Measurements from ENCODE around the gene L3HYPDH.

Gene L3HYPDH

DNA sequence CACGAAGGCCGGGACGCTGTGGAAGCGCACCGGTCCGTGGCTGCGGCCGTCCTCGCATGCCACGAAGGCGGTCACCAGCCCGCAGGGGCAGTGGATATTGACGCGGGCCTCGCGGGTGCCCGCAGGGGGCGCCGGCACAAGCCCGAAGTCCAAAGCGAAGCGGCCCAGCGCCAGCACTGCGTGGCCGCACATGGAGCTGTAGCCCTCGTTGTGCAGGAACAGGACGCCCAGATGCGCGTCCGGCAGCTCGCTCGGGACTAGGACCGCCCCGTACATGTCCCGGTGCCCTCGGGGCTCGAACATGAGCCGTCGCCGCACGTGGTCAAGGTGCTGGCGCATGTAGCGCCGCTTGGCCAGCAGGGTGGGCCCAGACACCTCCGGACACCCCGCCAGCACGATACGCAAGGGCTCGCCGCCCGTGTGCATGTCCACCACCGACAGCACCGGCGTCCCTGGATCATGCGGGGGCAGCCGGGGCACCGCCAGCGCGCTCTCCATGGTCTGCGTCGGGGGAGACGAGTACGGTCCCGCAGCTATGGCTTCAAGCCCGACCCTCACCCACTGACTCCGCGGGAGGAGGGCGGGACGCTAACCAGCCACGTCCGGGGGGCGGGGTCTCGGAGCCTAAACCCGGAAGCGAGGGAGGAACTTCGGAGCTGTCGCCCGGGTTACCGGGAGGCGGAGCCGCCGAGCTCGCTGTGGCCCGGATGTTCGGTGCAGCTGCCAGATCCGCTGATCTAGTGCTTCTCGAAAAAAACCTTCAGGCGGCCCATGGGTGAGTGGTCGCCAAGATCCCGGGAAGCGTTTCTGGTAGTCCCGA, at the start of gene L3HYPDH, which contains the start of gene JKAMP:
Gene L3HYPDH, minus strand, starts transcription at position 590 of the 820 bp plus-strand sequence. Its CDS starts 92 bp downstream, at position 498.
Gene JKAMP, plus strand, starts transcription at position 699 of the 820 bp plus-strand sequence. Its CDS starts 73 bp downstream, at position 772.
- DNase-seq = peak; percentile 48

GRCh38 chr14:59532419-59532818, 48.2 kb upstream of the L3HYPDH start:
- DNase-seq = no peak

GRCh38 chr14:59530349-59530748, 46.1 kb upstream of the L3HYPDH start:
- no peak for DNase-seq

DNA sequence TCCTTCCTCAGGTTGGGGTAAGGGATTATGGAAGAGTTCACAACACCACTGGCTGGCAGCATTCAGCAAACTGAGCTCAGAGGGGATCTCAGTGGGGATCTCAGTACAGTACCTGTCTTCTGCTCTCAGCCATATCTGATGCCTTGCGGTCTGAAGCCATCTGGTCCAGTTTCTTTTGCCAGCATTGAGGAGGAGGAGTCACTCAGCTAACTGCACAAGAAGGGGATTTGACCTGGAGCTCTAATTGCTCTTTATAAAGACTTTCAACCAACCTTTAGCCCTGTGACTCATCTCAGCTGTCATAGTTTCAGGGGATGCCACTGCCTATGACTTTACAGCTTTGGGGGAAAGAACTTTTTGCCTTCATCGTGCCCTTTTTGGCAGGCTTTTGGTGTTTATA, 45.0 kb upstream of the L3HYPDH start:
- DNase-seq = no peak

DNA sequence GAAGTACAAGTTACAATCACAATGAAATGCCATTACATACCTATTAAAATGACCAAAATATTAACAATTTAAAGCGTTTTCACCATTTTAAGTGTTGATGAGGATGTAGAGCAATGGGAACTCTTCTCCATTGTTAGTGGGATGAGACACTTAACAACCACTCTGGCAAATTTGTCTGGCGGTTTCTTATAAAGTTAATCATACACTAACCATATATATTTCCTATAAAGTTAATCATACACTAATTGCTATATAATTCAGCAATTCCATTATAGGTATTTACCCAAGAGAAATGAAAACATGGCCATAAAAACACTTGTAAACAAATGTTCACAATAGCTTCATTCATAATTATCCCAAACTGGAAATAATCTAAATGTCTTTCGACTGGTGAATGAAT, 36.0 kb upstream of the L3HYPDH start:
- DNase-seq = no peak

GRCh38 chr14:59511916-59512575, 27.8 kb upstream of the L3HYPDH start:
- no peak for DNase-seq

DNA sequence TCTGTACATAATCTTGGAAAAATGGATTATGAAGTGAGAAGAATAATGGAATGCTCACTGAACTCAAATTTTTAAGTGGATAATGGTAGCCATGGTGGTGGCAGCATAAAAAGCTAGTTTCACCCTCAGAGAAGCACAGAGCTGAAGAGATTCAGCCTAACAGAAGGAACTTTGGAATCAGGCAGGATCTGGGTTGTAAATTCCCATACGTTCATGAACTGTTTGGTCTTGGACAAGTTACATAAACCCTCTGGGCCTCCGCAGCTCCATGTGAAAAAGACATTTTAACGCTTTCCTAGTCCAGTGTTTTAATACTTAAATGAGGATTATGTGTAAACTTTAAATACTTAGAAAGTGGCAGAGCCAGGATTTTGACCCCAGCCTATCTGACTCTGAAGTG, 26.8 kb upstream of the L3HYPDH start:
- no peak for DNase-seq

- no peak for DNase-seq
Measured at GRCh38 chr14:59510001-59510400, 25.8 kb upstream of the L3HYPDH start.

GRCh38 chr14:59509101-59509500, 24.9 kb upstream of the L3HYPDH start:
- no peak for DNase-seq

DNA sequence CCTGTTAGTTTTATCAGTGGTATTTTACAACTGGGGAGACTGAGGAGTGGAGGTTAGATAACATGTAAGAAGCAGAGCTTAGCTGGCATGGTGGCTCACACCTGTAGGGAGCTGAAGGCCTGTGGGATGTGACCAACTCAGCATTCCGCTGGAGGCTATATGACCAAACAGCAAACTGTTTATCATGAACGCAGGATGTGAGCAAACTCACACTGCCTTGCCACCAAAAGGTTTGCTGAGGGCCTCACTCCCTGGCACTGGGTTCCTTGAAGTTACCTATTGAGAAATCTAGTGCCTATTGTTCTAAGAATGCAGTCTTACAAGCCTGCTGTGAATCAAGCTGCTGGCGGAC, 23.5 kb upstream of the L3HYPDH start:
- no peak for DNase-seq

DNA sequence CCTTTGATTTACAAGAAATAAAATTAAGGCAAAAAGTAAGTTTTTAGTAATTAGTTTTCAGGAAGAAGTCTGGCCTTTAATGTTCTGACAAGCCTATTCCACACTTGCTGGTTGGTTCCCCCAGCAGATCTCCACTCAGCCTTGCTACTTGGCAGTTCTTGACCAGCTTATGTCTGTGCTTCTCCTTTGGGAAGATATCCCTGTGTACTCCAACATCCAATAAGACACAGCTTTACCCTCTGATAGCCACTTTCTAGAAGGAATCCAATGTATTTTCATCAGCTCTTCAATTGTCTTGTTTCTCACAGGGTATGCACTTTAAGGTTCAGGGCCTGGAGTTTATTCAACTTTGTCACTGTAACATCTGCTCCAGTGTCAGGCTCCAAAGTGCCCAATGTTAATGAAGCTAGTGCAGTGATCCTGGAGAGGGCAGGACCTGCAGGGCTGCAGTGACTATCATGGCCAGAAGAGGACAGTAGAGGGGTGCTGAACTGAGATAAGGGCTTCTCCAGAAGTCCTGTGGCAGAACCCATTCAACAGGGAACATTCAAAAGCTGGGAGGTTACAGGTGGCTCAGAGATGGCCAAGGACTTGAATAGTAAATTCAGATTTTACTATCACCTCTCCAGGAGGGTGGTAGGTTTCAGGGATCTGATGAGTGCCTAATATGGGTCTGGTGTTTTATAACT, 23.0 kb upstream of the L3HYPDH start:
- DNase-seq = no peak

- no peak for DNase-seq
Measured at GRCh38 chr14:59503256-59503655, 19.0 kb upstream of the L3HYPDH start.

- no peak for DNase-seq
Measured at GRCh38 chr14:59500732-59501131, 16.5 kb upstream of the L3HYPDH start.

DNA sequence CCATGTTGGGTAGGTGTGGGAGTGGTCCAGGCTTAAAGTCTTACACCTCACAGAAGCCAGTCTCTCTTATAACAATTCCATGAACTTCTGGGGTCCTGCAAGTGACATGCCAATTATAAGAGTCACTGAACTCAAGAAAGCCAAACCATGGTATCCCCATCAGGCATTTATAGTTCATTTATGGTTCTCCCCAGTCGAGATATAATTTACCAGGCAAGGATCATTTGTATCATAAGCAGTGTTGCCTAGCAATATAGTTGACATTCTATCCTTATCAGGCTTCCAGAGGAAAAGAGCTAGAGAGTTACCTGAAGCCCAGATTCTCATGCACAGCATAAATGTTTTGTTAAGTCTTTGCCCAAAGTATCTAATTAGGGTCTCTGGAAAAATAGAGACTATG, 8.2 kb upstream of the L3HYPDH start:
- DNase-seq = no peak

DNA sequence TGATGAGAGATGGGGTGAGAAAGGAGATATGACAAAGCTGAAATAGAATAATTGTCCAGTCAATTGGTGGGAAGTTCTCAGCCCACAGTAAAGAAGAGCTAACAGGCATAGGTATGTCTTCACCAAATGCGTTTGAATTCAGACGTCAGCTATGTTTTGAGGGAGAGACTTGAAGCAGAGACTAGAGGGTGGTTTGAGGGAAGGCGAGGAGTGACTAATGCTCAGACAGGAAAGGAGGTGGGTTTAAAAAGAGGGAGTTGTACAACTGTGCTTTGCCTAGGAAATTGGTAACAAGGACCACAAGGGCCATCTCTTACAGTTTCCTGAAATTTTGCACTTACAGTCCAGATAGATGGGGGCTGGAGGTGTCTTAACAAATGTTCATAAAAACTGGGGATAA, 6.5 kb upstream of the L3HYPDH start:
- DNase-seq = no peak

DNA sequence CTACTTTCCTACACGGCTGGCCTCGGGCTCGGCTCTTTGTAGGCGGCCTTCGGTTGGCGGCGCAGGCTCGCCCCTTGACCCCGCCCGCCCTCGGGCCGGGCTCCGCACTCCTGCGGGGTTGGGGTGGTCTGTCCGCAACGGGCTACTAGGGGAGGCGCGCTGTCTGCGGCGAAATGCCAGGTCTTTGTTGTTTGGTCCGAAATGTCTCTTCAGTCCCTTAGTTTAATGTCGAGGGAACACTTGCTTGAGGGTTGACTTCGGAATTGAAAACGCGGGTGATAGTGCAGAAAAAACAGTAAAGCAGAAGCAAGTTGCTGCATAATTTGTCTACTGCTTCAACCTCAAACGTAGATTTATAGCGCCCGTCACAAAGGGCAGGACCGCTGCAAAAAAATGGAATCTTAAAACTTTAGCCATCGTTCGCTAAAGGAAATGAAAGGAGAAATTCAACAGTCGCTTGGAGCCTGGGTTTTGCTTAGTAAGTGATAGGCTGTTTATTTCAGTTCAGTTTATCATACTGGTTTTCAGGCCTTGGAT, 499 bp upstream of the L3HYPDH start:
- DNase-seq = no peak

DNA sequence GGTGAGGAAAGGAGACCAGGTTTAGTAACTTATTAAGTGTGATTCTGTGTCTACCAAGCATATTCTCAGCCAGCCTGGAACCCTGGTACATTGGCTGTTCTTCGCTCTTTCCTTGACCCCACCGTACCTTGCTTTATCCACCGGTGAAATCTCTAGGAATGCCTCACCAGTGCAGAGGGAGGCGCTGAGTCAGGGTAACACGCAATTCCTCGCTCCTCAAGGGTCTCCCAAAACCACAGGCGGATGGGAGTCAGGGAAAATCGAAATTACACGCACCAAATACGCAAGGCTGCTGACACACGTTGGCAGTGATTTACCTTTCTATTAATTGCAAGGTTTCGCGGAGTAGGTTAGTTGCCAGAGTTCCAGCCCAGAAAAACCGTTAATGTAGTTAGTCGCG, 845 bp downstream of the L3HYPDH start:
- no peak for DNase-seq

DNA sequence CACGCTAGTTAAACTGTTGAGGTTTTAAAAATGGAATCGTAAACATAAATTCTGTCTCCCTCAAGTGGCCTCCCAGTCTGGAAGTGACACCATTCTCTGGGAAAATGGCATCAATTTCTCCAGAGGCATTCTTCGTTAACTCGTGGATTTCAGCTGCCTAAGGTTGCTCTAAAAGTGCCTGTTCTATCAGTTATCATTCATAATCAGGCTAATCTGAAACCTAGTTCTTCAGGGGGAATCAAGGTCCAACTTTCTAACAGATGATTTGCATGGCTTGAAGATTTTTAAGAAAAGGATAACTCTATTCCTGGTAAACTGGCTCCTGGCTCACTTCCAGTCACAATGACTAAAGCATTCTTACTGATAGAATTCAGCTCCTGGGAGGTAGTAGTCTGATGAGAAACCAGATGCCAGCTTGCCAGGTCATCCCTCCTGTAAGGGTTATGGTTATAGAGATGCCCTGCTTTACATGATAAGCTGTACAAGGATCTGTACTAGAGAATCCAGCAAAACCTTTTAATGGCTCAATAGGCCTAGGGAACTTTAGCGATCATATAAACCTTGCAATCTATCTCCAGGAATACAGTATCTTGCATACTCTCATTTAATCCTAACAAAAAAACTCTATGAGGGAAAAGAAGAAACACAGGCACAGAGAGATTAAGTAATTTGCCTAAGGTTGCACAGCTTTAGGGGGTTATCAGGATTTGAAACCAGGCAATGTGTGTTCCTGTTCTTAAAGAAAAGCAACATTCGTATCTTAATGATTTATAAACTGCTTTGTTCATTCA, 1.5 kb downstream of the L3HYPDH start:
- no peak for DNase-seq

- DNase-seq = no peak
Measured at GRCh38 chr14:59481871-59482540, 2.2 kb downstream of the L3HYPDH start.

- DNase-seq = no peak
Measured at GRCh38 chr14:59481407-59481806, 2.8 kb downstream of the L3HYPDH start.

DNA sequence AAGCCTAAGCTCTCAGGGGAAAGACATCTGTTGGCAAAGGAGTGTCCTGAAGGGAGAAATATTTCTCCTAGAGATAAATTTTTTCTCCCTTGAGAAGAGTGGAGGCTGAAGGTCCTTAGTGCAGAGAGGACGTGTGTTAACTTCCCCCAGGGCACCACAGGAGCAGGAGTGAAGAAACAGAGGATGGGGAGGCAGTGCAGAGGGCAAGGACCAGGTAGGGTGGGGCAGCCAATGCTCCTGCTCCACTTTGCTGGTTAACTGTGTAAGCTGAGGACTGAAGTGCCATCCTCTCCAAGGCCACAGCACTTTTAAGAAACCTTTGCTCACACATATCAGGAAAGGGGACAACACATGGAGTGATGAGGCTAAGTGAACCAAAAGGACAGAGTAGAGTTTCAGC, 4.0 kb downstream of the L3HYPDH start:
- DNase-seq = no peak

- DNase-seq = no peak
Measured at GRCh38 chr14:59478540-59478939, 5.7 kb downstream of the L3HYPDH start.

All from NCI-H1417 treated with DMSO at 0.1 percent for 48 hours (cell line).